NB4 (cell line): ENCODE measurements around the gene TRIO.

Experiments
- CTCF ChIP-seq: IDR thresholded peaks from one replicate; pipeline ENCODE4 v1.5.1; 2012; ENCODE audit warnings: low read depth, low read length
- MAX ChIP-seq: IDR thresholded peaks from 2 replicates; pipeline ENCODE4 v1.6.1; 2011; ENCODE audit warnings: low read depth, low read length
- POLR2A ChIP-seq: IDR thresholded peaks from 2 replicates; pipeline ENCODE4 v1.6.1; 2011; ENCODE audit warnings: mild to moderate bottlenecking; ENCODE audit not compliant: insufficient read length; ENCODE audit errors: extremely low read depth

GRCh38 chr5:14254686-14255085 is 111.5 kb downstream of the TRIO start:
- TF ChIP-seq CTCF, result no peak
- no peak for TF ChIP-seq POLR2A
- TF ChIP-seq MAX, result no peak
